ENCODE results near the gene SEPTIN8. TPM values are rescaled to one million over a fixed set of nuclear protein-coding genes. Genes with fewer than 3 reads are reported as not detected.

The SEPTIN8 gene
- total and polyA plus RNA-seq, 2 donors (not counting 3 experiments of a cell fraction or from before 2014, with no cell fraction given) = 56.6 to 82.1 TPM

GRCh38 chr5:132775476-132775961, 1.5 kb downstream of the SEPTIN8 start:
- Histone ChIP-seq H3K4me2 (ENCODE audit: insufficient read depth, low read length) (peak overlapping the region; percentile 72), H3K9ac (replicated peaks; ENCODE audit: extremely low read depth, insufficient read depth, low read length) (no peak overlapping the region), H3K9me3 (replicated peaks; ENCODE audit: control insufficient read depth, insufficient read depth, low read length) (no peaks in the 10 kb centered on the region), H3K4me1 (ENCODE audit: control insufficient read depth, extremely low read depth, insufficient read depth, low read length) (peaks cover 28% of the 10 kb centered on the region), H3K27me3 (ENCODE audit: control insufficient read depth in 2 of 2, insufficient read depth in 2 of 2, low read length in 2 of 2) (no peaks in the 10 kb centered on the region), H4K20me1 (replicated peaks; ENCODE audit: control insufficient read depth, extremely low read depth, insufficient read depth, low read length) (no peaks in the 10 kb centered on the region), H2AFZ (ENCODE audit: low read depth, low read length) (no peak overlapping the region), H3K27ac (ENCODE audit: insufficient read depth, low read depth, low read length) (no peak overlapping the region), H3K79me2 (ENCODE audit: control insufficient read depth, insufficient read depth, low read length) (peaks cover 46% of the 10 kb centered on the region), H3K36me3 (ENCODE audit: control insufficient read depth in 2 of 2, extremely low read depth in 1 of 2, insufficient read depth in 2 of 2, low read length in 2 of 2) (no peaks in the 10 kb centered on the region), H3K9me1 (replicated peaks; ENCODE audit: control insufficient read depth, extremely low read depth, insufficient read depth, low read length) (no peaks in the 10 kb centered on the region), H3K4me3 (replicated peaks in 1 of 3; ENCODE audit: insufficient read depth in 1 of 3, low read depth in 1 of 3, low read length in 3 of 3) (peak overlapping the region in 1 of 3 experiments; percentile 62)
- POLR2A ChIA-PET = no interaction called here
- DNase-seq (ENCODE audit: low read depth, low spot score) (no peak), FAIRE-seq (no peak)
- CTCF ChIA-PET = interaction anchor here (1.0 to 3.0 kb wide), 6 partner anchors 20 to 389 kb away, joined by 3 to 19 read pairs (median 4); partner anchors contain the start of gene CCNI2
- BruUV-seq (replicated peaks) = TSS peak; percentile 35
- intact Hi-C loops (cut with micrococcal nuclease) (no loop called here), dilution Hi-C loops (cut with MboI; ENCODE audit: extremely low pct_ligation_motif_present, low sequenced_read_pairs) (no loop called here)
- TF ChIP-seq CTCF (IDR thresholded peaks at IDR 0.05; ENCODE audit: extremely low read depth in 1 of 2, insufficient read depth in 1 of 2, low read depth in 1 of 2, low read length in 2 of 2) (no peak), POLR2A (IDR thresholded peaks at IDR 0.05; ENCODE audit: low read depth, low read length) (no peak), JUN (IDR thresholded peaks at IDR 0.05; ENCODE audit: borderline replicate concordance, insufficient read depth, insufficient read length, low read depth) (no peak), POLR2AphosphoS5 (IDR thresholded peaks at IDR 0.05; ENCODE audit: insufficient read depth, low read depth, low read length) (no peak), EZH2 (IDR thresholded peaks at IDR 0.05; ENCODE audit: borderline replicate concordance, low read depth, low read length, severe bottlenecking) (no peak)

GRCh38 chr5:132774896-132775295, 2.1 kb downstream of the SEPTIN8 start:
- POLR2A ChIA-PET = no interaction called here
- no peak overlapping the region for H3K9ac ChIP-seq (replicated peaks; ENCODE audit: extremely low read depth, insufficient read depth, low read length)
- H3K4me1 ChIP-seq (ENCODE audit: control insufficient read depth, extremely low read depth, insufficient read depth, low read length) = peaks cover 30% of the 10 kb centered on the region
- H3K9me3 ChIP-seq (replicated peaks; ENCODE audit: control insufficient read depth, insufficient read depth, low read length) = no peaks in the 10 kb centered on the region
- no peak for FAIRE-seq
- H3K9me1 ChIP-seq (replicated peaks; ENCODE audit: control insufficient read depth, extremely low read depth, insufficient read depth, low read length) = no peaks in the 10 kb centered on the region
- no peak overlapping the region for H2AFZ ChIP-seq (ENCODE audit: low read depth, low read length)
- CTCF ChIA-PET = interaction anchor here (1.0 to 2.6 kb wide), 5 partner anchors 20 to 388 kb away, joined by 3 to 19 read pairs (median 4); no protein-coding TSS in a partner anchor
- H3K27me3 ChIP-seq (ENCODE audit: control insufficient read depth in 2 of 2, insufficient read depth in 2 of 2, low read length in 2 of 2) = no peaks in the 10 kb centered on the region
- BruUV-seq (replicated peaks) = no TSS peak
- H4K20me1 ChIP-seq (replicated peaks; ENCODE audit: control insufficient read depth, extremely low read depth, insufficient read depth, low read length) = no peaks in the 10 kb centered on the region
- TF ChIP-seq JUN (IDR thresholded peaks at IDR 0.05; ENCODE audit: borderline replicate concordance, insufficient read depth, insufficient read length, low read depth) = no peak
- TF ChIP-seq FOS (IDR thresholded peaks at IDR 0.05; ENCODE audit: borderline replicate concordance, insufficient read depth, low read length) = no peak
- TF ChIP-seq MYC (IDR thresholded peaks at IDR 0.05; ENCODE audit: low read depth, low read length) = no peak
- no peak for TF ChIP-seq POLR2AphosphoS5 (IDR thresholded peaks at IDR 0.05; ENCODE audit: insufficient read depth, low read depth, low read length)
- TF ChIP-seq MAX (IDR thresholded peaks at IDR 0.05; ENCODE audit: insufficient read depth, insufficient read length) = no peak
- no peak for TF ChIP-seq GATA2 (IDR thresholded peaks at IDR 0.05; ENCODE audit: insufficient read depth, insufficient read length, low read depth, low read length)
- TF ChIP-seq POLR2A (IDR thresholded peaks at IDR 0.05; ENCODE audit: low read depth, low read length) = no peak
- no peak for TF ChIP-seq CTCF (IDR thresholded peaks at IDR 0.05; ENCODE audit: extremely low read depth in 1 of 2, insufficient read depth in 1 of 2, low read depth in 1 of 2, low read length in 2 of 2)
- no peak for TF ChIP-seq EZH2 (IDR thresholded peaks at IDR 0.05; ENCODE audit: borderline replicate concordance, low read depth, low read length, severe bottlenecking)
- intact Hi-C loops (cut with micrococcal nuclease) (no loop called here), dilution Hi-C loops (cut with MboI; ENCODE audit: extremely low pct_ligation_motif_present, low sequenced_read_pairs) (no loop called here)
- DNase-seq (ENCODE audit: low read depth, low spot score) = no peak
- H3K4me2 ChIP-seq (ENCODE audit: insufficient read depth, low read length) = no peak overlapping the region
- no peaks in the 10 kb centered on the region for H3K36me3 ChIP-seq (ENCODE audit: control insufficient read depth in 2 of 2, extremely low read depth in 1 of 2, insufficient read depth in 2 of 2, low read length in 2 of 2)
- peaks cover 49% of the 10 kb centered on the region for H3K79me2 ChIP-seq (ENCODE audit: control insufficient read depth, insufficient read depth, low read length)
- H3K27ac ChIP-seq (ENCODE audit: insufficient read depth, low read depth, low read length) = no peak overlapping the region
- H3K4me3 ChIP-seq (replicated peaks in 1 of 3; ENCODE audit: insufficient read depth in 1 of 3, low read depth in 1 of 3, low read length in 3 of 3) = no peak overlapping the region

All from endothelial cell of umbilical vein (primary cell).